KMS-11 (cell line): ENCODE measurements around the gene KLHL24.

Source experiments
- H2AFZ ChIP-seq: fragments of 200-600 bp; sonication (generic); 2 replicates; pipeline ENCODE4 v1.6.1; 2016; ENCODE audit warnings: antibody characterized with exemption, mixed run types, low read depth
- H3K27ac ChIP-seq: fragments of 200-600 bp; sonication (generic); 2 replicates; pipeline ENCODE4 v1.6.1; 2016; ENCODE audit warnings: mild to moderate bottlenecking, mixed run types
- H3K27me3 ChIP-seq: fragments of 200-600 bp; sonication (generic); 2 replicates; pipeline ENCODE4 v1.6.1; 2017; ENCODE audit warnings: mild to moderate bottlenecking, low read depth, mixed run types, moderate library complexity; ENCODE audit not compliant: insufficient read depth
- H3K36me3 ChIP-seq: fragments of 200-600 bp; sonication (generic); 2 replicates; pipeline ENCODE4 v1.6.1; 2017; ENCODE audit warnings: mild to moderate bottlenecking, mixed run types; ENCODE audit not compliant: insufficient read depth
- H3K4me1 ChIP-seq: fragments of 200-600 bp; sonication (generic); 2 replicates; pipeline ENCODE4 v1.6.1; 2016; ENCODE audit warnings: mild to moderate bottlenecking, low read depth, mixed run types; ENCODE audit not compliant: poor library complexity, severe bottlenecking
- H3K4me2 ChIP-seq: fragments of 200-600 bp; sonication (generic); 2 replicates; pipeline ENCODE4 v1.7.0; 2016; ENCODE audit warnings: mild to moderate bottlenecking, mixed run types
- H3K4me3 ChIP-seq: fragments of 200-600 bp; sonication (generic); IDR thresholded peaks from 2 replicates; pipeline ENCODE4 v1.6.1; 2017; ENCODE audit warnings: low read depth, low read length, mixed read lengths; ENCODE audit not compliant: insufficient read depth
- H3K79me2 ChIP-seq: fragments of 200-600 bp; sonication (generic); 2 replicates; pipeline ENCODE4 v1.6.1; 2016; ENCODE audit warnings: low read depth, mixed run types; ENCODE audit not compliant: insufficient read depth
- H3K9ac ChIP-seq: fragments of 200-600 bp; sonication (generic); 2 replicates; pipeline ENCODE4 v1.6.1; 2016; ENCODE audit warnings: mild to moderate bottlenecking, mixed run types
- H4K20me1 ChIP-seq: fragments of 200-600 bp; sonication (generic); 2 replicates; pipeline ENCODE4 v1.6.1; 2016; ENCODE audit warnings: mild to moderate bottlenecking, mixed run types; ENCODE audit not compliant: insufficient read depth
- TF ChIP-seq, protein P1 (sequence below): fragments of 200-600 bp; sonication (generic); conservative IDR thresholded peaks from 2 replicates; pipeline ENCODE4 v1.6.1; 2017; ENCODE audit warnings: low read depth, mild to moderate bottlenecking, antibody characterized with exemption, low read length, moderate library complexity, mixed read lengths

The KLHL24 gene

DNA sequence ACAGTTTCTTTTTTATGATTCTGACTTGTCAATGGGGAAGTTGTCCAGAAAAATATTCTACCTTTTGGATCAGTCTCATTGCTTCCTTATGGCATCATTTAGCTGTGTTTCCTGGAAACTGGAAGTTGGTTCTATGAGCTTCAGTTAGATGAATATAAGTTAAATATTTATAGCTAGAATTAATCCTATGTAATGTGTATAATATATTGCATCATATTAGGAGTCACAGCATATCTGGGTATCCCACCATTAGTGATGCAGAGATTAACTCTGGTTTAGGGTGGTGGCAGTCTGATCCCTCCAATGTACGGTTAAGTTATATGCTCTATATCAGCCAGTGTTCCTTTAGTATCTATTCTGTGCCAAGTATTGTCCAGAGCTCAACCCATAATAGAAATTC lies 19.3 kb downstream of the KLHL24 start:
- H3K27ac ChIP-seq, result no peak overlapping the region
- no peaks in the 10 kb centered on the region for H3K36me3 ChIP-seq
- no peak overlapping the region for H3K9ac ChIP-seq
- H3K4me2 ChIP-seq, result no peak overlapping the region
- H3K4me1 ChIP-seq, result no peaks in the 10 kb centered on the region
- no peaks in the 10 kb centered on the region for H3K27me3 ChIP-seq
- H3K4me3 ChIP-seq, result no peak overlapping the region
- no peaks in the 10 kb centered on the region for H4K20me1 ChIP-seq
- TF ChIP-seq, protein P1, sequence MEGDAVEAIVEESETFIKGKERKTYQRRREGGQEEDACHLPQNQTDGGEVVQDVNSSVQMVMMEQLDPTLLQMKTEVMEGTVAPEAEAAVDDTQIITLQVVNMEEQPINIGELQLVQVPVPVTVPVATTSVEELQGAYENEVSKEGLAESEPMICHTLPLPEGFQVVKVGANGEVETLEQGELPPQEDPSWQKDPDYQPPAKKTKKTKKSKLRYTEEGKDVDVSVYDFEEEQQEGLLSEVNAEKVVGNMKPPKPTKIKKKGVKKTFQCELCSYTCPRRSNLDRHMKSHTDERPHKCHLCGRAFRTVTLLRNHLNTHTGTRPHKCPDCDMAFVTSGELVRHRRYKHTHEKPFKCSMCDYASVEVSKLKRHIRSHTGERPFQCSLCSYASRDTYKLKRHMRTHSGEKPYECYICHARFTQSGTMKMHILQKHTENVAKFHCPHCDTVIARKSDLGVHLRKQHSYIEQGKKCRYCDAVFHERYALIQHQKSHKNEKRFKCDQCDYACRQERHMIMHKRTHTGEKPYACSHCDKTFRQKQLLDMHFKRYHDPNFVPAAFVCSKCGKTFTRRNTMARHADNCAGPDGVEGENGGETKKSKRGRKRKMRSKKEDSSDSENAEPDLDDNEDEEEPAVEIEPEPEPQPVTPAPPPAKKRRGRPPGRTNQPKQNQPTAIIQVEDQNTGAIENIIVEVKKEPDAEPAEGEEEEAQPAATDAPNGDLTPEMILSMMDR, result no peak
- H3K79me2 ChIP-seq, result no peaks in the 10 kb centered on the region
- no peak overlapping the region for H2AFZ ChIP-seq

DNA sequence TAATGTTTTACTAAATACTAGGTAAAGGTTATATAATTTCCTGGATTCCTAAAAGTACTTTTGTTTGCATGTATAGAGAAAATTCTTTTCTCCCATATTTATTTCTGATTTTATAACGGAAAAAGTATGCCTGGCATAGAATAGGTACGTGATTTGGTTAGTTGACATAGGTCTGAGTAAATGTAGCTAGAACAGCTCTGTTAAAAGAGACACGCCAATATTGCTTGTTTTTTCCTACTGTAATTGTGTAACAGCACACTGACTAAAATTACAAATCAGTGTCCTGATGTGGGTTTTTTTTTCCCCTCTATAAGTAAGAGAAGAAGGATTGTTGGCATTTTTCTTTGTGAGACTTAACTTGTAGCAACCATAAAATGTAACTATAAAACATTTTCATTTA lies 26.7 kb downstream of the KLHL24 start:
- TF ChIP-seq, protein P1, result no peak
- no peak overlapping the region for H3K27ac ChIP-seq

DNA sequence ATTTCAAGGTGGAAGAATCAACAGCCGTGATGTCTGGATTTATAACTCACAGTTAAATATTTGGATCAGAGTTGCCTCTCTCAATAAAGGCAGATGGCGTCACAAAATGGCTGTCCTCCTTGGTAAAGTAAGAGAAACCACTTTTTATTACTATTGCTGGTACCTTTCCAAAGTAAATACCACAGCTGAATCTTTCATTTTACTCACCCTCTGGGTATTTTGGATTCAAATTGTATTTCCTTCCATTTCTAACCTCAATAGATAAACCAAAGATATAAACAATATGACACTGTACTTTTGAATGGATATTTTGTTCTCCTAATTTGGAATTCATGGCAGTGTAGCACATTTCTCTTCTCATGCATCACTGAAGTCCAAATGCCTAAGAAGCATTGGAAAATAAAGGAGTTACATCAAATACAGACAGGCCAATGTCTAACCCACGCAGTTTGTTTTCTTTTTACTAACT lies 29.5 kb downstream of the KLHL24 start:
- Histone ChIP-seq H3K4me2 (no peak overlapping the region), H3K27ac (no peak overlapping the region), H3K4me3 (no peak overlapping the region), H4K20me1 (no peaks in the 10 kb centered on the region), H2AFZ (no peak overlapping the region), H3K27me3 (no peaks in the 10 kb centered on the region), H3K36me3 (no peaks in the 10 kb centered on the region), H3K4me1 (no peaks in the 10 kb centered on the region), H3K9ac (no peak overlapping the region), H3K79me2 (0 out of 2 replicates have a peak, but pooled peaks cover 4% of the 10 kb centered on the region)
- TF ChIP-seq, protein P1, result no peak

More for the DNA sequence above, 26.7 kb downstream of the KLHL24 start:
- Histone ChIP-seq H3K4me3 (no peak overlapping the region), H3K36me3 (no peaks in the 10 kb centered on the region), H2AFZ (no peak overlapping the region), H3K9ac (no peak overlapping the region), H3K79me2 (0 out of 2 replicates have a peak, but pooled peaks cover 4% of the 10 kb centered on the region), H3K4me2 (no peak overlapping the region), H4K20me1 (no peaks in the 10 kb centered on the region), H3K27me3 (no peaks in the 10 kb centered on the region), H3K4me1 (no peaks in the 10 kb centered on the region)

DNA sequence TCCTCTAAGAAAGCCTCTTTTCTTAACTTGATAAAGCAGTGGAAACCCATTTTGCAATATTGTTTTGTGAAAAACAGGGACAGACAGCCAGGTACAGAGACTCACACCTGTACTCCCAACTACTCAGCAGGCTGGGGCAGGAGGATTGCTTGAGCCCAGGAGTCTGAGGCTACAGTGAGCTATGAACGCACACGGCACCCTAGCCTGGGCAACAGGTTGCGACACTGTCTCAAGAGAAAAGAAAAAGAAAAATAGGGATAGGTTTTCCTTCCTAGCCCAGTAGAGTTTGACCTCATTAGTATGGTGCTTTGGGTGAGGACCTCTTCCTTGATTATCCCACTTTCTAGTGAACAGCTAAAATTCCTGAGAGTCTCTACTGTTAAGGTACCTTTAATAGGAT lies 44.6 kb downstream of the KLHL24 start:
- Histone ChIP-seq H3K27ac (no peak overlapping the region), H3K27me3 (no peaks in the 10 kb centered on the region; the same call in 1 of the 2 replicates), H3K9ac (no peak overlapping the region), H3K4me3 (no peak overlapping the region), H3K79me2 (no peaks in the 10 kb centered on the region), H3K36me3 (no peaks in the 10 kb centered on the region), H3K4me2 (no peak overlapping the region), H4K20me1 (no peaks in the 10 kb centered on the region), H2AFZ (no peak overlapping the region), H3K4me1 (no peaks in the 10 kb centered on the region)
- TF ChIP-seq, protein P1, result no peak
